ENCODE measurements around the gene RIT2.

- TF ChIP-seq CTCF (IDR thresholded peaks at IDR 0.05; ENCODE audit: low read length) (no peak), EZH2 (optimal IDR thresholded peaks at IDR 0.05; ENCODE audit: low read depth, low read length) (no peak), EZH2phosphoT487 (IDR thresholded peaks at IDR 0.05; ENCODE audit: low read length) (no peak)
Observed at GRCh38 chr18:42925036-42925435, 190.4 kb downstream of the RIT2 start.
